ENCODE measurements around the gene CAB39L. TPM values are rescaled to one million over a fixed set of nuclear protein-coding genes. Genes with fewer than 3 reads are reported as not detected.

Gene CAB39L
- total and polyA plus RNA-seq, 9 of the 15 experiments (the other 6 are each of a cell fraction or from before 2014, with no cell fraction given) = 1.1 to 4.2 (median 2.6) TPM

DNA sequence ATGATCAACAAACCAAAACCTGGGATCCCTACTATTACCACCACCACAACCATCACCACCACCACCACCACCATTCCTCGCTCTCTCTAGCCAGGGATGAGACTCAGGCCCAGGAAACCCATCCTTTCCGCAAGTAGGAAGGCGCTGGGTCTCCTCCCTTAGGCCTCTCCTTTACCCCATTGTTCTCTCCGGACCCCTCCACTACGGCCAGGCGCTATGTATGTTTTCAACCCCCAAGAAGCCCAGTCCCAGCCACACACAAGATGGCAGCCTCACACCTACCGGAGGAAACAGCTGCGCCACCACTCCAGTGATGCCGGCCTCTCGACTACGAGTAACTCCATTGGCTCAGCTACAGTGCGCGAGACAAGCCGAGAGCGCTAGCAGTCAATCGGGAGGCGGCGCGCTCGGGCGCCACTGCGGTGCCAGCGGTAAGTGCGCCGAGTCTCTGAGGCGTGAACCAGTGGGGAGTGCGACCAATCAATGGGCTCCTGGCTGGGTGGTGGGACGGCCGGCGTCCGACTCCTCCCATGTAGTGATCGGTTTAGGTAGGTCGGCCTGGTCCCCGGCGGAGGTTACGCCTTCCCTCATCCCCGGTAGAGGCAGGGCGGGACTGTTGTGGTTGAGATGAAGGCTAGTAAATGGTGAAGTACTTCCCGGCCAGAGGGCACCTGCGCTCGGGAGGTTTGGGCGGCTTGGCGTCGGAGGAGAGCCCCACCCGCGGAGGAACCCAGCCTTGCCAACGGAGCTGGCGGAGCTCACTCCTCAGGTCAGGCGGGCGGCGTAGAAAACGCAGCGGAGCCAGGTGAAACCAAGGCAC, at the start of gene CAB39L, which contains the start of gene SETDB2 (continued):
- TF ChIP-seq ZNF609 (CRISPR knock-in tag; IDR thresholded peaks at IDR 0.05; ENCODE audit: borderline replicate concordance) = no peak
- no peak for TF ChIP-seq TCF7 (IDR thresholded peaks at IDR 0.05; ENCODE audit: borderline replicate concordance)
- TF ChIP-seq TBL1XR1 (IDR thresholded peaks at IDR 0.05; ENCODE audit: low read length in 2 of 2) = peak in 1 of 2 experiments; percentile 50; a peak in 1 of 4 replicates
- no peak for TF ChIP-seq ZNF77 (CRISPR knock-in tag; IDR thresholded peaks at IDR 0.05)
- peak; percentile 88 to 90 for TF ChIP-seq NRF1 (conservative IDR thresholded peaks at IDR 0.05 in 1 of 2, IDR thresholded peaks at IDR 0.05 in 1 of 2)
- TF ChIP-seq, protein P1, sequence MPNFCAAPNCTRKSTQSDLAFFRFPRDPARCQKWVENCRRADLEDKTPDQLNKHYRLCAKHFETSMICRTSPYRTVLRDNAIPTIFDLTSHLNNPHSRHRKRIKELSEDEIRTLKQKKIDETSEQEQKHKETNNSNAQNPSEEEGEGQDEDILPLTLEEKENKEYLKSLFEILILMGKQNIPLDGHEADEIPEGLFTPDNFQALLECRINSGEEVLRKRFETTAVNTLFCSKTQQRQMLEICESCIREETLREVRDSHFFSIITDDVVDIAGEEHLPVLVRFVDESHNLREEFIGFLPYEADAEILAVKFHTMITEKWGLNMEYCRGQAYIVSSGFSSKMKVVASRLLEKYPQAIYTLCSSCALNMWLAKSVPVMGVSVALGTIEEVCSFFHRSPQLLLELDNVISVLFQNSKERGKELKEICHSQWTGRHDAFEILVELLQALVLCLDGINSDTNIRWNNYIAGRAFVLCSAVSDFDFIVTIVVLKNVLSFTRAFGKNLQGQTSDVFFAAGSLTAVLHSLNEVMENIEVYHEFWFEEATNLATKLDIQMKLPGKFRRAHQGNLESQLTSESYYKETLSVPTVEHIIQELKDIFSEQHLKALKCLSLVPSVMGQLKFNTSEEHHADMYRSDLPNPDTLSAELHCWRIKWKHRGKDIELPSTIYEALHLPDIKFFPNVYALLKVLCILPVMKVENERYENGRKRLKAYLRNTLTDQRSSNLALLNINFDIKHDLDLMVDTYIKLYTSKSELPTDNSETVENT (CRISPR knock-in tag; IDR thresholded peaks at IDR 0.05) = no peak
- TF ChIP-seq XRCC4 (IDR thresholded peaks at IDR 0.05; ENCODE audit: extremely low read depth, insufficient read depth, insufficient read length) = no peak
- TF ChIP-seq ZNF639 (CRISPR knock-in tag; conservative IDR thresholded peaks at IDR 0.05 in 1 of 2, IDR thresholded peaks at IDR 0.05 in 1 of 2) = peak in 1 of 2 experiments; percentile 72; a peak in 2 of 4 replicates
- no peak for TF ChIP-seq HMG20B (CRISPR knock-in tag; IDR thresholded peaks at IDR 0.05)
- TF ChIP-seq SIRT6 (IDR thresholded peaks at IDR 0.05; ENCODE audit: low read depth, low read length) = no peak
- TF ChIP-seq EWSR1 (IDR thresholded peaks at IDR 0.05; ENCODE audit: borderline replicate concordance, low read depth, partially characterized antibody) = no peak
- no peak for TF ChIP-seq RFX1 (IDR thresholded peaks at IDR 0.05)
- TF ChIP-seq NBN (IDR thresholded peaks at IDR 0.05; ENCODE audit: low read depth) = no peak
- TF ChIP-seq, protein P2, sequence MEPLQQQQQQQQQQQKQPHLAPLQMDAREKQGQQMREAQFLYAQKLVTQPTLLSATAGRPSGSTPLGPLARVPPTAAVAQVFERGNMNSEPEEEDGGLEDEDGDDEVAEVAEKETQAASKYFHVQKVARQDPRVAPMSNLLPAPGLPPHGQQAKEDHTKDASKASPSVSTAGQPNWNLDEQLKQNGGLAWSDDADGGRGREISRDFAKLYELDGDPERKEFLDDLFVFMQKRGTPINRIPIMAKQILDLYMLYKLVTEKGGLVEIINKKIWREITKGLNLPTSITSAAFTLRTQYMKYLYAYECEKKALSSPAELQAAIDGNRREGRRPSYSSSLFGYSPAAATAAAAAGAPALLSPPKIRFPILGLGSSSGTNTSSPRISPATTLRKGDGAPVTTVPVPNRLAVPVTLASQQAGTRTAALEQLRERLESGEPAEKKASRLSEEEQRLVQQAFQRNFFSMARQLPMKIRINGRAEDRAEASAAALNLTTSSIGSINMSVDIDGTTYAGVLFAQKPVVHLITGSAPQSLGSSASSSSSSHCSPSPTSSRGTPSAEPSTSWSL (CRISPR knock-in tag; IDR thresholded peaks at IDR 0.05; ENCODE audit: borderline replicate concordance) = no peak
- TF ChIP-seq ZNF699 (CRISPR knock-in tag; IDR thresholded peaks at IDR 0.05; ENCODE audit: insufficient replicate concordance) = no peak
- TF ChIP-seq ZNF143 (CRISPR knock-in tag; IDR thresholded peaks at IDR 0.05) = no peak

Data from K562 (cell line).